Measurements from ENCODE around the gene PDE6A.

Gene PDE6A

DNA sequence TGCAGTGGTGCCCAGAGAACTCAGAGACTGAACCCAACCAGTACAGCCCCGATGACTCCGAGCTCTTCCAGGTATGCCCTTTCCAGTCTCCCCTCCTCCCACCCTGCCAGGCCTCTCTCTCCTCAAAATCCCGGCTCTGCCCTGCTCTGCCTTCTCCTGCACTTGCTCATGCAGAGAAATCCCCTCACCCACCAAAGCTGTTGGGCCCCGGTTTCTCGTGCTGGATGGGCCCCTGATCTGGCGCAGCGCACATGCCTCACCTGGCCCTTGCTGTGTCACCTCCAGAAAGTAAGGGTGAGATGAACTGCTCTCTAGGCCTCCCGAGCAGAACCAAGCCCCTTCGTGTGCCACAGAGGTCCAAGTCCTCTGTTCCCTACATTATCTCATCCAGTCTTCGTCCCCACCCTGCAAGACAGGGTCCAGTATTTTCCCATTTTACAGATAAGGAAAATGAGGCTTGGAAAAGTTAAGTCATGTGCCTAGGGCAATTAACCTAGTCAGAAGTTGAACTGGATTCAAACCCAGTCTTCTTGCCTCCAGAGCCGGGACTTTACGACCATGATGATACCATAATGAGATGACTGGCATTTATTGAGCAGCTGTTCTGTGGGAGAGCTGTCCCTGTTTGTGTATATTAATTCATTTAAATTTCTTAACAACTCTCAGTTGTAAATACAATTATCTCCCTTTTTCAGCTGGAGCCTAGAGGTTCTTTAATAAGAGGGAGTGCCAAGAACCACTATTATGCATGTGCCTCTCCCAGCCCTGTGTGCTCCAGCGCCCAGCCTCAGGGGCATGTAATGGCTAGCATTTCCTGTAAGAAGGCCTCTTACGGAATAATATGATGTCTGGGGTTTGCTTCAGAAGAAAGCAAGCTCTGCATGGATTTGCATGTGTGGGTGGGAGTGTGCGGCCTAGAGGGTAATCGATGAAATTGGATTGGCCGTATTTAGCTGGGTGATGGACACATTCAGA is 123.8 kb downstream of the PDE6A start:
- Mint-ChIP-seq H3K27me3 (ENCODE audit: low read depth) (no peaks in the 10 kb centered on the region), H3K27ac (peak overlapping the region; percentile 7 to 17 (median 7)), H3K9me3 (no peaks in the 10 kb centered on the region), H3K4me1 (peaks cover 54% of the 10 kb centered on the region), H3K36me3 (ENCODE audit: low read depth) (no peaks in the 10 kb centered on the region), H3K4me3 (no peak overlapping the region)
- TF ChIP-seq, protein P1, sequence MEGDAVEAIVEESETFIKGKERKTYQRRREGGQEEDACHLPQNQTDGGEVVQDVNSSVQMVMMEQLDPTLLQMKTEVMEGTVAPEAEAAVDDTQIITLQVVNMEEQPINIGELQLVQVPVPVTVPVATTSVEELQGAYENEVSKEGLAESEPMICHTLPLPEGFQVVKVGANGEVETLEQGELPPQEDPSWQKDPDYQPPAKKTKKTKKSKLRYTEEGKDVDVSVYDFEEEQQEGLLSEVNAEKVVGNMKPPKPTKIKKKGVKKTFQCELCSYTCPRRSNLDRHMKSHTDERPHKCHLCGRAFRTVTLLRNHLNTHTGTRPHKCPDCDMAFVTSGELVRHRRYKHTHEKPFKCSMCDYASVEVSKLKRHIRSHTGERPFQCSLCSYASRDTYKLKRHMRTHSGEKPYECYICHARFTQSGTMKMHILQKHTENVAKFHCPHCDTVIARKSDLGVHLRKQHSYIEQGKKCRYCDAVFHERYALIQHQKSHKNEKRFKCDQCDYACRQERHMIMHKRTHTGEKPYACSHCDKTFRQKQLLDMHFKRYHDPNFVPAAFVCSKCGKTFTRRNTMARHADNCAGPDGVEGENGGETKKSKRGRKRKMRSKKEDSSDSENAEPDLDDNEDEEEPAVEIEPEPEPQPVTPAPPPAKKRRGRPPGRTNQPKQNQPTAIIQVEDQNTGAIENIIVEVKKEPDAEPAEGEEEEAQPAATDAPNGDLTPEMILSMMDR (IDR thresholded peaks at IDR 0.05; ENCODE audit: unreplicated experiment in 3 of 3): no peak

GRCh38 chr5:149820012-149820411 is 124.6 kb downstream of the PDE6A start:
- H3K27me3 Mint-ChIP-seq (ENCODE audit: low read depth): no peaks in the 10 kb centered on the region
- no peak overlapping the region for H3K4me3 Mint-ChIP-seq
- peak overlapping the region; percentile 18 to 34 (median 30) for H3K27ac Mint-ChIP-seq
- H3K9me3 Mint-ChIP-seq: no peaks in the 10 kb centered on the region
- TF ChIP-seq, protein P1 (IDR thresholded peaks at IDR 0.05; ENCODE audit: unreplicated experiment in 3 of 3): no peak
- peaks cover 46% of the 10 kb centered on the region for H3K4me1 Mint-ChIP-seq
- H3K36me3 Mint-ChIP-seq (ENCODE audit: low read depth): no peaks in the 10 kb centered on the region

DNA sequence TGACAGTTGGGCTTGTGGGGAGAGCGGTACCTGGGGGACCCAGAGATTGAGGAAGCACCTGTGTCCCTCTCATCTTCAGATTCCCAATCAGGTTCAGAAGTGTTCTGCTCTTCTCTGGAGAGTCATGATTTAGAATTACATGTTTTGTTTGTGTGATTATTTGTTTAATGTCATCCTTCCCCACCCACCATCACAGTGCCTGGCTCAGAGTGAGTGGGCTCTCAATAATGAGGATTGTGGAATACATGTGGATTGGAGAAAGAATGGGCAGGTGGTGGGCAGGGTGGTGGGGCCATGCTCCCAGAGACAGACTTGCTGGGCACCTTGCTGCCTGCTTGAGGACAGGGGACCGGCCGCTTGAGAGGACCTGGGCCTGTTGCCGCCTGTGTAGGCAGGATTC is 126.5 kb downstream of the PDE6A start:
- Mint-ChIP-seq H3K4me3 (no peak overlapping the region), H3K9me3 (no peaks in the 10 kb centered on the region)

GRCh38 chr5:149817539-149818060 is 127.0 kb downstream of the PDE6A start:
- Mint-ChIP-seq H3K4me3 (no peak overlapping the region), H3K27me3 (ENCODE audit: low read depth) (no peaks in the 10 kb centered on the region), H3K36me3 (ENCODE audit: low read depth) (no peaks in the 10 kb centered on the region), H3K9me3 (no peaks in the 10 kb centered on the region), H3K27ac (no peak overlapping the region), H3K4me1 (peaks cover 39% of the 10 kb centered on the region)
- TF ChIP-seq, protein P1 (IDR thresholded peaks at IDR 0.05; ENCODE audit: unreplicated experiment in 3 of 3): no peak

More for the DNA sequence above, 126.5 kb downstream of the PDE6A start:
- TF ChIP-seq, protein P1 (IDR thresholded peaks at IDR 0.05; ENCODE audit: unreplicated experiment in 3 of 3): no peak
- H3K27ac Mint-ChIP-seq: no peak overlapping the region
- H3K36me3 Mint-ChIP-seq (ENCODE audit: low read depth): no peaks in the 10 kb centered on the region
- peaks cover 39% of the 10 kb centered on the region for H3K4me1 Mint-ChIP-seq
- H3K27me3 Mint-ChIP-seq (ENCODE audit: low read depth): no peaks in the 10 kb centered on the region

DNA sequence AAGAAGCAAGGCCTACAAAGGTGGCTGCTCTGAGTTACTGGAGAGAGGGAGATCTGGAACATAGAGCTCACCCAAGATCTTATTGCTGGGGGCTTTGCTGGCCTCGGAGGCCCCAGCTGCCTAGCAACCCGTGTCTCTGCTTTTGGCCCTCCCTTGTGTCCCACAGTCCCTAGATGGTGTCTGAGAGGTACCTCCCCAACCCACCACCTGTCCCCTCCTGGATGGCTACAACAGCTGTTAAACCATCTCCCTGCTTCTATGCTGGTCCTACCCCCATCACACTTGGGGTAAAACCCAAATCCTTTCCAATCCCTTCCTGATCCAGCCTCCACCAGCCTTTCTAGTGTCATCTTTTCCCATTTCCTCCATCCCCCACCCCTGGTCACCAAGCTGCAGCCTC is 127.9 kb downstream of the PDE6A start:
- no peaks in the 10 kb centered on the region for H3K36me3 Mint-ChIP-seq (ENCODE audit: low read depth)
- peaks cover 41% of the 10 kb centered on the region for H3K4me1 Mint-ChIP-seq
- no peaks in the 10 kb centered on the region for H3K9me3 Mint-ChIP-seq
- H3K4me3 Mint-ChIP-seq: no peak overlapping the region
- H3K27me3 Mint-ChIP-seq (ENCODE audit: low read depth): no peaks in the 10 kb centered on the region
- TF ChIP-seq, protein P1 (IDR thresholded peaks at IDR 0.05; ENCODE audit: unreplicated experiment in 3 of 3): no peak
- no peak overlapping the region for H3K27ac Mint-ChIP-seq

Data from nephron (organoid).